Liver (tissue), 9 donors: ENCODE measurements around the gene LRRC51. TPM values are rescaled to one million over a fixed set of nuclear protein-coding genes. Genes with fewer than 3 reads are reported as not detected.
"Not testable (repeated sequence)": the region's sequence is repeated elsewhere in the genome, so short reads cannot be mapped to it uniquely, and the experiment has no call there.

Experiments used
- DNase-seq: peaks from one replicate; pipeline ENCODE4 v3.0.0-alpha.2; 2017; ENCODE audit warnings: low spot score
- H3K27ac ChIP-seq, 2 donors: one replicate each; pipeline ENCODE4 v1.7.0; 2013; ENCODE audit warnings: inconsistent platforms in 2 of 2, low read length in 2 of 2, control low read depth in 1 of 2, low read depth in 1 of 2, mild to moderate bottlenecking in 1 of 2
- H3K27me3 ChIP-seq, 4 donors: one replicate each; pipeline versions ENCODE4 v1.6.1 to v1.7.0; 2013; ENCODE audit warnings: low read length in 3 of 4, inconsistent platforms in 1 of 4, mild to moderate bottlenecking in 1 of 4, moderate library complexity in 1 of 4; ENCODE audit not compliant: control insufficient read depth in 4 of 4, insufficient read depth in 4 of 4
- H3K36me3 ChIP-seq, 4 donors: one replicate each; pipeline versions ENCODE4 v1.6.1 to v1.7.0; 2013; ENCODE audit warnings: low read length in 3 of 4, mild to moderate bottlenecking in 3 of 4, low read depth in 1 of 4, moderate library complexity in 1 of 4; ENCODE audit not compliant: control insufficient read depth in 4 of 4, insufficient read depth in 3 of 4
- H3K4me1 ChIP-seq, 4 donors: one replicate each; pipeline versions ENCODE4 v1.6.1 to v1.7.0; 2013; ENCODE audit warnings: low read length in 3 of 4, mild to moderate bottlenecking in 3 of 4, moderate library complexity in 1 of 4; ENCODE audit not compliant: control insufficient read depth in 4 of 4, insufficient read depth in 4 of 4
- H3K4me3 ChIP-seq, 3 donors: one replicate each; pipeline versions ENCODE4 v1.6.1 to v1.7.0; 2013; ENCODE audit warnings: low read length in 3 of 3, control low read depth in 1 of 3, low read depth in 1 of 3, mild to moderate bottlenecking in 1 of 3
- H3K9ac ChIP-seq, 2 donors: one replicate each; pipeline ENCODE4 v1.7.0; 2013; ENCODE audit warnings: low read length in 2 of 2, mild to moderate bottlenecking in 2 of 2, moderate library complexity in 2 of 2, control low read depth in 1 of 2, low read depth in 1 of 2
- H3K9me3 ChIP-seq, 4 donors: one replicate each; pipeline versions ENCODE4 v1.6.1 to v1.7.0; 2013; ENCODE audit warnings: low read length in 3 of 4; ENCODE audit not compliant: control insufficient read depth in 4 of 4
- CTCF ChIP-seq: fragments of 150-350 bp; IDR thresholded peaks from 2 replicates; pipeline ENCODE4 v1.5.1; 2017; ENCODE audit warnings: improper control_type of control experiment, low read depth, low read length; ENCODE audit not compliant: missing input control
- EGR1 ChIP-seq, 2 donors: IDR thresholded peaks; 2 replicates each; pipeline ENCODE4 v1.6.1; 2016 to 2018; ENCODE audit warnings: antibody characterized with exemption in 2 of 2, low read depth in 2 of 2
- FOXA1 ChIP-seq: IDR thresholded peaks from 2 replicates; pipeline ENCODE4 v1.6.1; 2016; ENCODE audit warnings: antibody characterized with exemption
- FOXA2 ChIP-seq: IDR thresholded peaks from 2 replicates; pipeline ENCODE4 v1.6.1; 2016; ENCODE audit warnings: antibody characterized with exemption
- GABPA ChIP-seq, 2 donors: IDR thresholded peaks in 1 of 2; conservative IDR thresholded peaks in 1 of 2; 2 replicates each; pipeline ENCODE4 v1.6.1; 2016; ENCODE audit warnings: antibody characterized with exemption in 2 of 2, mild to moderate bottlenecking in 1 of 2, moderate library complexity in 1 of 2
- HNF4A ChIP-seq, 2 donors: conservative IDR thresholded peaks; 2 replicates each; pipeline ENCODE4 v1.6.1; 2016; ENCODE audit warnings: antibody characterized with exemption in 2 of 2, mild to moderate bottlenecking in 2 of 2
- HNF4G ChIP-seq: IDR thresholded peaks from 2 replicates; pipeline ENCODE4 v1.6.1; 2016; ENCODE audit warnings: antibody characterized with exemption
- JUND ChIP-seq, 2 donors: IDR thresholded peaks; 2 replicates each; pipeline ENCODE4 v1.6.1; 2016; ENCODE audit warnings: antibody characterized with exemption in 2 of 2
- MAX ChIP-seq: IDR thresholded peaks from 2 replicates; pipeline ENCODE4 v1.6.1; 2016; ENCODE audit warnings: antibody characterized with exemption
- NR2F2 ChIP-seq: IDR thresholded peaks from 2 replicates; pipeline ENCODE4 v1.6.1; 2016; ENCODE audit warnings: antibody characterized with exemption
- RAD21 ChIP-seq, 2 donors: IDR thresholded peaks; 2 replicates each; pipeline ENCODE4 v1.6.1; 2016; ENCODE audit warnings: antibody characterized with exemption in 2 of 2, mild to moderate bottlenecking in 2 of 2
- REST ChIP-seq: IDR thresholded peaks from 2 replicates; pipeline ENCODE4 v1.6.1; 2016; ENCODE audit warnings: antibody characterized with exemption, mild to moderate bottlenecking
- RXRA ChIP-seq, 2 donors: IDR thresholded peaks; 2 replicates each; pipeline ENCODE4 v1.6.1; 2017 to 2018; ENCODE audit warnings: antibody characterized with exemption in 2 of 2, mild to moderate bottlenecking in 1 of 2
- SP1 ChIP-seq: IDR thresholded peaks from 2 replicates; pipeline ENCODE4 v1.6.1; 2018; ENCODE audit warnings: antibody characterized with exemption, mild to moderate bottlenecking
- TAF1 ChIP-seq: conservative IDR thresholded peaks from 2 replicates; pipeline ENCODE4 v1.6.1; 2016; ENCODE audit warnings: antibody characterized with exemption, mild to moderate bottlenecking
- YY1 ChIP-seq: IDR thresholded peaks from 2 replicates; pipeline ENCODE4 v1.6.1; 2016; ENCODE audit warnings: antibody characterized with exemption, mild to moderate bottlenecking
- WGBS: extraction: QIAGEN DNeasy Blood & Tissue Kit; methylation state at CpG from one replicate; pipeline ENCODE4 v1.1.7; 2013; 5-methylcytosine and 5-hydroxymethylcytosine counted together
- polyA plus RNA-seq, 2 donors: library from polyadenylated mRNA; stranded (reverse) in 1 of 2; unstranded in 1 of 2; fragments of 200-250 nt in 1 of 2; fragments of >200 nt in 1 of 2; fragmentation: Nextera tagmentation in 1 of 2; extraction: Ambion mirVana in 1 of 2; gene quantifications; one replicate each; pipeline versions ENCODE4 v1.2.1 to v1.2.3, GENCODE V29; 2013 to 2015
- total RNA-seq, 2 donors: library from RNA; depleted of rRNA; stranded (reverse); fragments of >200 nt; gene quantifications; one replicate each; pipeline ENCODE4 v1.2.3, GENCODE V29; 2014
- TF ChIP-seq, protein P1 (sequence below): IDR thresholded peaks from 2 replicates; pipeline ENCODE4 v1.6.1; 2016; ENCODE audit warnings: antibody characterized with exemption
- TF ChIP-seq, protein P2 (sequence below): IDR thresholded peaks from 2 replicates; pipeline ENCODE4 v1.6.1; 2016; ENCODE audit warnings: antibody characterized with exemption
- donor health status: healthy.
- donor health status: healthy.
- donor health status: healthy.
- donor health status: healthy.
- donor health status: healthy.

The LRRC51 gene
- total and polyA plus RNA-seq, 4 donors, result 1.9 to 3.7 (median 3.2) TPM

DNA sequence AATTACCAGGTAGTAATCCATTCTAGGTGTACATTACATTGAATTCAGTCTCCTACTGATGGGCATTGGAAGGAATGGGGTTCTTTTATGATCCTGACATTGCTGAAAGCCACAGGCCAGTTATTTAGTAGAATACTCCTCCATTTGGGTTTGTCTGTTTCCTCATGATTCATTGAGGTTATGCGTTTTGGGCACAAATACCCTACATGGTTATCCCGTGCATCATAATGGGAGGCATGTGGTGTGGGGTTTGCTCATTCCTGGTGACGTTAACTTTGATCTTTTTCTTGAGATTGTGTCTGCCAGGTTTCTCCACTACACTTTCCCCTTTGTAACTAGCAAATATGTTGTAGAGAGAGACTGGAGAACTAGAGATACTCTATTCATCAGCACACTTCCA, 60.4 kb downstream of the LRRC51 start:
- no peak overlapping the region for H3K9ac ChIP-seq
- TF ChIP-seq FOXA1, result no peak
- TF ChIP-seq HNF4A (conservative IDR thresholded peaks at IDR 0.05), result no peak
- no peak for TF ChIP-seq SP1
- TF ChIP-seq, protein P1, sequence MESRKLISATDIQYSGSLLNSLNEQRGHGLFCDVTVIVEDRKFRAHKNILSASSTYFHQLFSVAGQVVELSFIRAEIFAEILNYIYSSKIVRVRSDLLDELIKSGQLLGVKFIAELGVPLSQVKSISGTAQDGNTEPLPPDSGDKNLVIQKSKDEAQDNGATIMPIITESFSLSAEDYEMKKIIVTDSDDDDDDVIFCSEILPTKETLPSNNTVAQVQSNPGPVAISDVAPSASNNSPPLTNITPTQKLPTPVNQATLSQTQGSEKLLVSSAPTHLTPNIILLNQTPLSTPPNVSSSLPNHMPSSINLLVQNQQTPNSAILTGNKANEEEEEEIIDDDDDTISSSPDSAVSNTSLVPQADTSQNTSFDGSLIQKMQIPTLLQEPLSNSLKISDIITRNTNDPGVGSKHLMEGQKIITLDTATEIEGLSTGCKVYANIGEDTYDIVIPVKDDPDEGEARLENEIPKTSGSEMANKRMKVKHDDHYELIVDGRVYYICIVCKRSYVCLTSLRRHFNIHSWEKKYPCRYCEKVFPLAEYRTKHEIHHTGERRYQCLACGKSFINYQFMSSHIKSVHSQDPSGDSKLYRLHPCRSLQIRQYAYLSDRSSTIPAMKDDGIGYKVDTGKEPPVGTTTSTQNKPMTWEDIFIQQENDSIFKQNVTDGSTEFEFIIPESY, result no peak
- TF ChIP-seq FOXA2, result no peak
- TF ChIP-seq MAX, result no peak
- TF ChIP-seq TAF1, result no peak
- TF ChIP-seq REST, result no peak
- TF ChIP-seq GABPA (IDR thresholded peaks at IDR 0.05 in 1 of 2, conservative IDR thresholded peaks at IDR 0.05 in 1 of 2), result no peak
- TF ChIP-seq, protein P2, sequence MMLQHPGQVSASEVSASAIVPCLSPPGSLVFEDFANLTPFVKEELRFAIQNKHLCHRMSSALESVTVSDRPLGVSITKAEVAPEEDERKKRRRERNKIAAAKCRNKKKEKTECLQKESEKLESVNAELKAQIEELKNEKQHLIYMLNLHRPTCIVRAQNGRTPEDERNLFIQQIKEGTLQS, result no peak
- TF ChIP-seq RAD21 (IDR thresholded peaks at IDR 0.05), result no peak
- TF ChIP-seq CTCF, result no peak
- no peak for TF ChIP-seq YY1
- TF ChIP-seq RXRA (IDR thresholded peaks at IDR 0.05), result no peak
- no peak for TF ChIP-seq NR2F2
- no peak for TF ChIP-seq JUND (IDR thresholded peaks at IDR 0.05)
- TF ChIP-seq HNF4G, result no peak
- no peak for TF ChIP-seq EGR1 (IDR thresholded peaks at IDR 0.05; ENCODE audit: low read depth in 2 of 2)
- WGBS, result 69% methylated on average over 3 of the region's 3 CpGs
- H3K27ac ChIP-seq, result no peak overlapping the region
- no peak for DNase-seq
- no peaks in the 10 kb centered on the region for H3K36me3 ChIP-seq
- H3K4me3 ChIP-seq, result no peak overlapping the region
- H3K4me1 ChIP-seq, result no peaks in the 10 kb centered on the region
- H3K27me3 ChIP-seq, result no peaks in the 10 kb centered on the region
- no peaks in the 10 kb centered on the region for H3K9me3 ChIP-seq

GRCh38 chr11:72142086-72142485, 61.4 kb downstream of the LRRC51 start:
- H3K27me3 ChIP-seq, H3K4me1 ChIP-seq, H3K9ac ChIP-seq, H3K36me3 ChIP-seq, H3K4me3 ChIP-seq, DNase-seq, H3K27ac ChIP-seq, H3K9me3 ChIP-seq: not testable (repeated sequence)
- 47% methylated on average over 1 of the region's 1 CpG for WGBS

GRCh38 chr11:72142543-72142942, 61.9 kb downstream of the LRRC51 start:
- H3K9me3 ChIP-seq, DNase-seq, H3K4me1 ChIP-seq, H3K9ac ChIP-seq, H3K36me3 ChIP-seq, H3K4me3 ChIP-seq, H3K27ac ChIP-seq, H3K27me3 ChIP-seq: not testable (repeated sequence)
- 68% methylated on average over 1 of the region's 1 CpG for WGBS
